GM19452 (cell line): ENCODE data around the gene CTSW.
"Not testable (repeated sequence)": the region's sequence is repeated elsewhere in the genome, so short reads cannot be mapped to it uniquely, and the experiment has no call there.

Experiments
- ATAC-seq: cut with Tn5 transposase; IDR thresholded peaks from one replicate; pipeline ENCODE4 v1.9.1; 2021; ENCODE audit not compliant: unreplicated experiment

The CTSW gene

GRCh38 chr11:65883786-65884715 is 4.4 kb downstream of the CTSW start:
- no peak for ATAC-seq

- ATAC-seq = no peak
Measured at GRCh38 chr11:65884716-65885092, 5.1 kb downstream of the CTSW start.

- no peak for ATAC-seq
Measured at GRCh38 chr11:65885231-65885630, 5.6 kb downstream of the CTSW start.

GRCh38 chr11:65885808-65886536 is 6.3 kb downstream of the CTSW start:
- ATAC-seq = no peak

- no peak for ATAC-seq
Measured at GRCh38 chr11:65886826-65887722, 7.4 kb downstream of the CTSW start.

- ATAC-seq = no peak
Measured at GRCh38 chr11:65887723-65888162, 8.1 kb downstream of the CTSW start.

- peak; percentile 51 for ATAC-seq
Measured at GRCh38 chr11:65888163-65888814, 8.7 kb downstream of the CTSW start, which contains the start of gene FIBP. Gene FIBP, minus strand, starts transcription at chr11:65888471. Its CDS starts 53 bp downstream, at chr11:65888418.

- ATAC-seq = peak; percentile 53
Measured at GRCh38 chr11:65890324-65891218, 10.9 kb downstream of the CTSW start, which contains the start of gene CCDC85B. Gene CCDC85B, plus strand, starts transcription at chr11:65890673. Its CDS starts 111 bp downstream, at chr11:65890784.

GRCh38 chr11:65891219-65892136 is 11.8 kb downstream of the CTSW start:
- ATAC-seq = no peak

GRCh38 chr11:65892137-65892540 is 12.5 kb downstream of the CTSW start:
- ATAC-seq = not testable (repeated sequence)

GRCh38 chr11:65892661-65893317 is 13.2 kb downstream of the CTSW start:
- ATAC-seq = no peak

- ATAC-seq = no peak
Measured at GRCh38 chr11:65894034-65894591, 14.5 kb downstream of the CTSW start.

- no peak for ATAC-seq
Measured at GRCh38 chr11:65895482-65895981, 15.9 kb downstream of the CTSW start.

GRCh38 chr11:65896034-65896999 is 16.7 kb downstream of the CTSW start:
- no peak for ATAC-seq

- ATAC-seq = no peak
Measured at GRCh38 chr11:65897020-65897471, 17.4 kb downstream of the CTSW start.
